ENCODE data around the gene KIAA1671. TPM values are rescaled to one million over a fixed set of nuclear protein-coding genes. Genes with fewer than 3 reads are reported as not detected.
A peak's percentile ranks its signal among the peaks of the same experiment; 100 is the strongest.

Gene KIAA1671
- total RNA-seq, 2 experiments from 2014 or later, result 35.0 to 35.5 TPM

GRCh38 chr22:24942301-24942700 lies 10.2 kb upstream of the KIAA1671 start:
- no peak for DNase-seq
- H3K9me3 Mint-ChIP-seq, result no peaks in the 10 kb centered on the region
- peaks cover 29% of the 10 kb centered on the region for H3K27me3 Mint-ChIP-seq
- no peak overlapping the region for H3K27ac Mint-ChIP-seq
- peaks cover 9% of the 10 kb centered on the region for H3K4me1 Mint-ChIP-seq
- ChIA-PET CTCF (interaction anchor here (0.6 to 1.4 kb wide), 3 partner anchors 8 to 35 kb away, joined by 3 to 5 read pairs (median 3); no protein-coding TSS in a partner anchor), POLR2A (no interaction called here)
- H3K36me3 Mint-ChIP-seq (ENCODE audit: low read depth), result no peaks in the 10 kb centered on the region
- H3K4me3 Mint-ChIP-seq, result no peak overlapping the region

- peaks cover 12% of the 10 kb centered on the region for H3K4me1 Mint-ChIP-seq
- H3K9me3 Mint-ChIP-seq, result no peaks in the 10 kb centered on the region
- ChIA-PET POLR2A (no interaction called here), CTCF (interaction anchor here (1.8 kb wide), 1 partner anchor 113 kb away, joined by 7 read pairs; no protein-coding TSS in a partner anchor)
- H3K36me3 Mint-ChIP-seq (ENCODE audit: low read depth), result no peaks in the 10 kb centered on the region
- no peak overlapping the region for H3K4me3 Mint-ChIP-seq
- DNase-seq, result no peak
- peaks cover 42% of the 10 kb centered on the region for H3K27me3 Mint-ChIP-seq
- H3K27ac Mint-ChIP-seq, result no peak overlapping the region
Observed at GRCh38 chr22:24944217-24944937, 8.1 kb upstream of the KIAA1671 start.

GRCh38 chr22:24945430-24945829 lies 7.1 kb upstream of the KIAA1671 start:
- H3K27ac Mint-ChIP-seq, result no peak overlapping the region
- no peak overlapping the region for H3K4me3 Mint-ChIP-seq
- peaks cover 51% of the 10 kb centered on the region for H3K27me3 Mint-ChIP-seq
- ChIA-PET POLR2A (no interaction called here), CTCF (interaction anchor here (2.3 kb wide), 1 partner anchor 103 kb away, joined by 11 read pairs; no protein-coding TSS in a partner anchor)
- no peaks in the 10 kb centered on the region for H3K9me3 Mint-ChIP-seq
- peaks cover 21% of the 10 kb centered on the region for H3K4me1 Mint-ChIP-seq
- H3K36me3 Mint-ChIP-seq (ENCODE audit: low read depth), result no peaks in the 10 kb centered on the region
- no peak for DNase-seq

GRCh38 chr22:24947383-24947782 lies 5.1 kb upstream of the KIAA1671 start:
- Mint-ChIP-seq H3K27me3 (peaks cover 63% of the 10 kb centered on the region), H3K27ac (no peak overlapping the region), H3K4me1 (peaks cover 38% of the 10 kb centered on the region), H3K9me3 (no peaks in the 10 kb centered on the region), H3K36me3 (ENCODE audit: low read depth) (no peaks in the 10 kb centered on the region), H3K4me3 (no peak overlapping the region)
- CTCF ChIA-PET, result interaction anchor here (1.3 to 2.3 kb wide), 4 partner anchors 101 to 113 kb away, joined by 3 to 11 read pairs (median 4); no protein-coding TSS in a partner anchor
- DNase-seq, result no peak
- POLR2A ChIA-PET, result interaction anchor here (0.9 kb wide), 1 partner anchor 123 kb away, joined by 3 read pairs; no protein-coding TSS in a partner anchor

- CTCF ChIA-PET, result interaction anchor here (1.3 to 2.3 kb wide), 3 partner anchors 103 to 113 kb away, joined by 3 to 5 read pairs (median 4); no protein-coding TSS in a partner anchor
- no peaks in the 10 kb centered on the region for H3K9me3 Mint-ChIP-seq
- peaks cover 60% of the 10 kb centered on the region for H3K27me3 Mint-ChIP-seq
- no peak overlapping the region for H3K27ac Mint-ChIP-seq
- peaks cover 38% of the 10 kb centered on the region for H3K4me1 Mint-ChIP-seq
- POLR2A ChIA-PET, result interaction anchor here (0.9 kb wide), 1 partner anchor 122 kb away, joined by 3 read pairs; no protein-coding TSS in a partner anchor
- H3K4me3 Mint-ChIP-seq, result no peak overlapping the region
- DNase-seq, result no peak
- H3K36me3 Mint-ChIP-seq (ENCODE audit: low read depth), result no peaks in the 10 kb centered on the region
Observed at GRCh38 chr22:24947881-24948280, 4.6 kb upstream of the KIAA1671 start.

- no peak overlapping the region for H3K27ac Mint-ChIP-seq
- no peak overlapping the region for H3K4me3 Mint-ChIP-seq
- H3K27me3 Mint-ChIP-seq, result peaks cover 63% of the 10 kb centered on the region
- POLR2A ChIA-PET, result interaction anchor here (0.9 kb wide), 1 partner anchor 121 kb away, joined by 3 read pairs; no protein-coding TSS in a partner anchor
- no peaks in the 10 kb centered on the region for H3K9me3 Mint-ChIP-seq
- CTCF ChIA-PET, result interaction anchor here (1.3 to 3.6 kb wide), 3 partner anchors 10 to 120 kb away, joined by 3 to 21 read pairs (median 5); no protein-coding TSS in a partner anchor
- peaks cover 42% of the 10 kb centered on the region for H3K4me1 Mint-ChIP-seq
- H3K36me3 Mint-ChIP-seq (ENCODE audit: low read depth), result peaks cover 2% of the 10 kb centered on the region
- DNase-seq, result no peak
Observed at GRCh38 chr22:24948356-24949202, 3.9 kb upstream of the KIAA1671 start.

GRCh38 chr22:24950272-24950902 lies 2.1 kb upstream of the KIAA1671 start:
- H3K27me3 Mint-ChIP-seq, result peaks cover 67% of the 10 kb centered on the region
- no peaks in the 10 kb centered on the region for H3K9me3 Mint-ChIP-seq
- H3K36me3 Mint-ChIP-seq (ENCODE audit: low read depth), result peaks cover 7% of the 10 kb centered on the region
- CTCF ChIA-PET, result interaction anchor here (1.5 to 6.5 kb wide), 4 partner anchors 9 to 106 kb away, joined by 5 to 95 read pairs (median 20); no protein-coding TSS in a partner anchor
- H3K27ac Mint-ChIP-seq, result no peak overlapping the region
- peaks cover 55% of the 10 kb centered on the region for H3K4me1 Mint-ChIP-seq
- POLR2A ChIA-PET, result interaction anchor here (1.8 kb wide), 1 partner anchor 99 kb away, joined by 4 read pairs; no protein-coding TSS in a partner anchor
- DNase-seq, result no peak
- H3K4me3 Mint-ChIP-seq, result no peak overlapping the region

- H3K36me3 Mint-ChIP-seq (ENCODE audit: low read depth), result peaks cover 12% of the 10 kb centered on the region
- peaks cover 54% of the 10 kb centered on the region for H3K4me1 Mint-ChIP-seq
- H3K27ac Mint-ChIP-seq, result peak overlapping the region; percentile 14
- no peak for DNase-seq
- POLR2A ChIA-PET, result interaction anchor here (0.6 to 2.0 kb wide), 6 partner anchors 32 to 104 kb away, joined by 3 to 9 read pairs (median 4); no protein-coding TSS in a partner anchor
- H3K9me3 Mint-ChIP-seq, result no peaks in the 10 kb centered on the region
- peak overlapping the region; percentile 90 for H3K4me3 Mint-ChIP-seq
- CTCF ChIA-PET, result interaction anchor here (0.9 to 6.5 kb wide), 4 partner anchors 10 to 104 kb away, joined by 3 to 95 read pairs (median 4); no protein-coding TSS in a partner anchor
- H3K27me3 Mint-ChIP-seq, result peaks cover 62% of the 10 kb centered on the region
Observed at GRCh38 chr22:24952837-24953383, 394 bp downstream of the KIAA1671 start.

GRCh38 chr22:24953384-24954113 lies 1.0 kb downstream of the KIAA1671 start:
- Mint-ChIP-seq H3K4me3 (peak overlapping the region; percentile 90), H3K9me3 (no peaks in the 10 kb centered on the region), H3K36me3 (ENCODE audit: low read depth) (peaks cover 12% of the 10 kb centered on the region), H3K27me3 (peaks cover 56% of the 10 kb centered on the region), H3K27ac (no peak overlapping the region), H3K4me1 (peaks cover 54% of the 10 kb centered on the region)
- POLR2A ChIA-PET, result interaction anchor here (0.6 to 2.0 kb wide), 7 partner anchors 10 to 103 kb away, joined by 3 to 9 read pairs (median 4); no protein-coding TSS in a partner anchor
- no peak for DNase-seq
- CTCF ChIA-PET, result interaction anchor here (0.6 to 6.5 kb wide), 6 partner anchors 11 to 103 kb away, joined by 3 to 95 read pairs (median 4); no protein-coding TSS in a partner anchor

- Mint-ChIP-seq H3K4me1 (peaks cover 54% of the 10 kb centered on the region), H3K27me3 (peaks cover 51% of the 10 kb centered on the region), H3K9me3 (no peaks in the 10 kb centered on the region), H3K4me3 (peak overlapping the region; percentile 73), H3K36me3 (ENCODE audit: low read depth) (peaks cover 12% of the 10 kb centered on the region), H3K27ac (no peak overlapping the region)
- CTCF ChIA-PET, result interaction anchor here (0.6 to 6.5 kb wide), 3 partner anchors 12 to 97 kb away, joined by 3 to 95 read pairs (median 4); no protein-coding TSS in a partner anchor
- DNase-seq, result no peak
- POLR2A ChIA-PET, result interaction anchor here (0.9 to 2.0 kb wide), 4 partner anchors 9 to 103 kb away, joined by 3 to 7 read pairs (median 4); no protein-coding TSS in a partner anchor
Observed at GRCh38 chr22:24954114-24954463, 1.6 kb downstream of the KIAA1671 start.

- DNase-seq, result no peak
- peaks cover 50% of the 10 kb centered on the region for H3K4me1 Mint-ChIP-seq
- no peak overlapping the region for H3K27ac Mint-ChIP-seq
- no peaks in the 10 kb centered on the region for H3K9me3 Mint-ChIP-seq
- CTCF ChIA-PET, result interaction anchor here (6.5 kb wide), 1 partner anchor 96 kb away, joined by 95 read pairs; no protein-coding TSS in a partner anchor
- POLR2A ChIA-PET, result no interaction called here
- H3K4me3 Mint-ChIP-seq, result no peak overlapping the region
- peaks cover 46% of the 10 kb centered on the region for H3K27me3 Mint-ChIP-seq
- peaks cover 12% of the 10 kb centered on the region for H3K36me3 Mint-ChIP-seq (ENCODE audit: low read depth)
Observed at GRCh38 chr22:24954856-24955255, 2.3 kb downstream of the KIAA1671 start.
